ENCODE data around the gene CUBN.
A peak's percentile ranks its signal among the peaks of the same experiment; 100 is the strongest.

The CUBN gene

DNA sequence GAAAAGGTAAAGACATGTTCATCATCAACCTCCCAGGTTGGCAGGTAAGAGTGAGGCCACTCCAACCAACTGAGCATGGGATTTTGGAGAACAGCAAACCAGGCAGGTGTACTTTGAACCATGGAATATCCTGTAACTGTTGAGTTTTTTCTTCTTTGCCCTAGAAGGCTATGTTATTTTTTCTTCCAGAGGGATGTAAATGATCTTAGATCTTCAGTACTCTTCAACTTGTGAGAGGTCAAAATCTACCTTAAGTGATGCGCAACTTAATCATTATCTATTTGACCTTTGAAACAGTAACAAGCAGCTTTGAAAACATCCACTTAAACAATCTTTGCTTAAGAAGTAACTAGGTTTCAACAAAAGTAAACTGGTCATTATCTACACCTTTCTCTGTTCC is at the start of gene CUBN:
TSS of gene CUBN (minus strand) at position 71 of the 400 bp plus-strand sequence. CDS start at position 25, 46 bp downstream.
- FAIRE-seq = no peak
- no peak for DNase-seq (ENCODE audit: insufficient read length, low spot score)

DNA sequence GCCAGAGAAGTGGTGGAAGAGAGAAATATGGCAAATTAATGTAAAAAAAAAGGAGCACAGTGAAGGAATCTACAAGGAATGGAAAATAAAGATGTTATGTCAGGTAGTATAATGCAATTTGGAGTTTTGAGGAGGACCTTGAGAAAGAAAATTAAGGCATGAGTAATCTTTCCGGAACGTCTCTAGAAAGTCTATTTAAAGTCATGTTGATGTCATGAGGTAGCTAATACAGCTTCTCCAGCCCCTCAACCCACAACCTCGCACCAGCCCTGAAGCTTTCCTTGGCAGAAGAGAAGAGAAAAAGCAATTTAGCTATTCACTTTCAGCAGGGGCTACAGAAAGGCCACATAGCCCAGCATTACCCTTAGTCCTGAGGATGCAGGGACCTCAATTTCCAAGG is 49.4 kb upstream of the CUBN start:
- DNase-seq (ENCODE audit: insufficient read length, low spot score) = no peak
- FAIRE-seq = no peak

DNA sequence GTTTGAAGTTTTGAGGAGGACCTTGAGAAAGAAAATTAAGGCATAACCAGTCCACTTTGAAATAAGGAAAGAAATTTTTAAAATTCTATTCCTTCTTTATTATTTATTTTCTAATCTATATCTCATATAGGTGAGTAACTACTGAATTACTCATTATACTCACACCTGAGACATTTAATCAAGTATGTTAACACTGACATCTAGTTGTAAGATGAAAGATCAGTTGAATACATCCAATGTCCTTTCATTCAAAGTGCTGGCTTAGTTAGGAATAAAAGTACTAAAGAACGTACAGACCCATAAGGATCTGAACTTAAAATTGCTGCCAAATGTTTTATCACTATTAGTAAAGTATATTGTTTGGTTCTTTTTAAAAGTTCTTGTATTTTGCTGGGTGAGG is 48.4 kb upstream of the CUBN start:
- no peak for FAIRE-seq
- no peak for DNase-seq (ENCODE audit: insufficient read length, low spot score)

DNA sequence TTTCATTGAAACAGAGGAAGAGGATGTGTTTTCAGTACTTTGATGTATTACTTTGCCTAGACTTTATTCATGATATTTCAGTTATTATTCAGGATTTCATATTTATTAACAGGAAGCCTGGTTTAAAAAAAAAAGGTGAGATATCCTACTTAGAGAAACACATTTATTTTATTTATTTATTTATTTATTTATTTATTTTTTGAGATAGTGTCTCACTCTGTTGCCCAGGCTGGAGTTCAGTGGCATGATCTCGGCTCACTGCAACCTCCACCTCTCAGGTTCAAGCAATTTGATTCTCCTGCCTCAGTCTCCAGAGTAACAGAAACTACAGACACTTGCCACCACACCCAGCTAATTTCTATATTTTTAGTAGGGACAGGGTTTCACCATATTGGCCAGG is 47.4 kb upstream of the CUBN start:
- no peak for FAIRE-seq
- no peak for DNase-seq (ENCODE audit: insufficient read length, low spot score)

DNA sequence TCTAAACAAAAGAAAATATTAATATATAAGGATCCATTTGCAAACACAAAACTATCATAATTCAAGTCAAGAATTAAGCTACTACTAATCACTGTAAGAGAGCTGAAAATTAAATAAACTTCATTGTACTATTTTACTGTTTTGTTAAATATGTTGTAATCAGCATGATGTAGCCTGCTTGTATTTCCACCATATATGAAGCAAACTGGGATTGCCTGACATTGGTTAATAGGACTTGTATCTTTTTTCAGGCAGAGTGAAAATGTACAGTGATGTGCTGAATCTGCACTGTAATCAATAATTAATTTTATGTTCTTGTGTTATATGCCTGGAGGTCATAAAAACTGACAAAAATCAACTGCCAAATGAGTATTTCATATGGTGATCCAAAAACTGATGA is 46.5 kb upstream of the CUBN start:
- no peak for DNase-seq (ENCODE audit: insufficient read length, low spot score)
- FAIRE-seq = no peak

DNA sequence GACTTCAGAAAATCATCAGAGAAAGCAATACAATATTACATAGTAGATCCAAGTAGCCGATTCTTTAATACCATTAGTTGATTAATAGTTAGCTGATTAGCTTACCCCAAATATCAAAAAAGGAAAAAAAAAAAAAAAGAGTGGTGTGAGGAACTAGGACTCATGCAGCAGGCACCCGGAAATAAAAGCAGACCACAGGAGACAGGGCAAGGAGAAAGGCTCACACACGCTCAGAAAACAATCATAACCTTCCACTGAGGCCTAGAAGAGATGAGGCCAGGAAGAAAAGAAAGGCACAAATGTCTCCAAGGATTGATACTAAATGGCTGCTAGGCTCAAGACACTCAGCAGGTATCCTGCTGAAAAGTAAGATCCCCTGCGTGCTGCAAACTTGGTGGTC is 45.9 kb upstream of the CUBN start:
- no peak for FAIRE-seq
- no peak for DNase-seq (ENCODE audit: insufficient read length, low spot score)

DNA sequence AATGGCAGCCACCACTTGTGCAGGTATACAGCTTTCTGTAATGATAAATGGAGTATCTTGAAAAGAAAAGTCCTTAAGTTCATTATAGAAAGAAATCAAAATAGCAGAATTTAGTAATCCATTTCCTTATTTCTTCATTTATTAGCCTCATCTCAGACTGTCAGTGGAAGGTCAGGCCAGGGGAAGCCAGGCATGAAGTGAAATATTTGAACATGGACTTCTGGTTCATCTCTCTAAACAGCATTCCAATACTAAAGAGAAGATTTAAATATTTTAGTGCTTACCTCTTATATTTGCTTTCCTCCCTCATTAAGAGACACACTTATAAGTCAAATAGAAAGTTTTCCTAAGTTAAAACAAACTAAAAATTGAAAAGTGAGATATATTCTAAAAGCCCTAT is 45.0 kb upstream of the CUBN start:
- DNase-seq (ENCODE audit: insufficient read length, low spot score) (no peak), FAIRE-seq (no peak)

DNA sequence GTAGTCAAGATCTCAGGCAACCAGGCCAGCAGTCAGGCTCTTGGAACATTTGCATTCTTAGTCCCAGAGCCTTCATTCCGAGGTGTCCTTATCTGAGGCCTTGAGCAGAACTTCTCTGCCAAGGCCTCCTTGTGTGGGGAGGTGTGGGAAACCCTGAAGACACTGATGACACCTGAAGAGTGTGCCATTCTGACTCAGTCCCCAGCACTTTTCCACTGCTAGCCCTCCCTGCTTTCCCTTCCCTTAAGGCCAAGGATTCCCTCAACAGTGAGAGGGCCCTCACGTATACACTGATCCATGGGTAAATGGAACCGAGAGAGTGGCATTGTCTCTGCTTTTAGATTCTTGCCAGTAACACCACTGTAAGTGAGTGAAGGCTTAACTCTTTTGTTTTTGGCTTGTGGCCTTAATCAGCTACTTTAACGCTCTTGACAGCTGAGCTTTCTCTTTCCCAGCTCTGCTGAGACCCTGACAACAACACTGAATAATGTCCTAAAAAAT is 41.6 kb upstream of the CUBN start:
- no peak for DNase-seq (ENCODE audit: insufficient read length, low spot score)

DNA sequence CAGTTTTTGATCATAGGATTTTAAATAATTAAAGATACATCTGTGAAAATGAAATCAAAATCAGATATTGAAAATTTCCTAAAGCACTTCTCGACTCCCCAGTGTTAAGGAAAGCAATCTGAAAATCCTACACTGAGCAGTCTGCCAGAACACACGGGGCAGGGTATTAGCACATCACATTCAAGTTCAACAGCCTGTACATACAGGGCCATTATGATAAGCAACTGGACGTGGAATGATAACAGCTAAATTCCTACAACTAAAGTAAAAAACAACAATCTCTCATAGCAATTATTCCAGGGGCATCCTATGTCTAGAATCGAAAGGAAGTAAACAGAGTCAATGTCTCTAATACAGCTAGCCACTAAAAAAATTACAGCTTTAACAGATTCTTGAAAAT is 40.2 kb upstream of the CUBN start:
- DNase-seq (ENCODE audit: insufficient read length, low spot score) = no peak
- no peak for FAIRE-seq

More for the DNA sequence above, 41.6 kb upstream of the CUBN start:
- FAIRE-seq = no peak

DNA sequence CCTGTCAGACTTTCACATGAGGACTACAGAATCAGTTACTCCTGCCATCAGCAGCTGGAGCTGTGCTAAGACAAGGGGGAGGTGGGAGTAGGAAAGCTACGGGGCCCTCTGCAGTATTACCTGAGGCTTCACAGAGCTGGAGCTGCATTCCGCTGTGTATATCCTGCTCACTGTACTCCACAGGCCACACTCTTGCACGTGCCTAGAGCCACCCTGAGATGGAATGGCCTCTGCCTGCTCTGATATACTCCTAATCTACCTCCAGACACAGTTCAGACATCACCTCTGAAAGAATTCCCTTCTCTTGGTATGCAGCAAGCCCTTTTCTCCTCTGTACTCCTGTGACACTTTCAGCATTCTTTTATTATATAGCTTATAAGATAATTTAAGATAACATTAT is 37.1 kb upstream of the CUBN start:
- no peak for DNase-seq (ENCODE audit: insufficient read length, low spot score)
- no peak for FAIRE-seq

DNA sequence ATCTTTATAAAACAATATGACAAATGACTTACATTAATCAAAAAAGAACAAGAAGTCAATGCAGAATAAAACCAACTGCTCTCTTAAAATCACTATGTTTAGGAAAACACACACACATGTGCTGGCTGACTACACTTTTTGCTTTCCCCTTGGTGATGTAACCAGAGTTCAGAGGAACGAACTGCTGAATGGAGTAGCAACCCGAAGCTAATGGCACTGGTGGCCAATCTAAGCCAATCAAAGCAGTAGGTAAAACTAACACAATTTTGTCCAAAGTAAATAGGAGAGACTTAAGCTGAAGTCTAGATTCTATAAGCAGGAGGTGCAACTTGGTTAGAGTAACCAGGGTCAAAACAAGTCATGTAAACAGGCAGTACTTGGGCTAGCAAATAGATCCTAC is 33.2 kb upstream of the CUBN start:
- DNase-seq (ENCODE audit: insufficient read length, low spot score) (no peak), FAIRE-seq (no peak)

DNA sequence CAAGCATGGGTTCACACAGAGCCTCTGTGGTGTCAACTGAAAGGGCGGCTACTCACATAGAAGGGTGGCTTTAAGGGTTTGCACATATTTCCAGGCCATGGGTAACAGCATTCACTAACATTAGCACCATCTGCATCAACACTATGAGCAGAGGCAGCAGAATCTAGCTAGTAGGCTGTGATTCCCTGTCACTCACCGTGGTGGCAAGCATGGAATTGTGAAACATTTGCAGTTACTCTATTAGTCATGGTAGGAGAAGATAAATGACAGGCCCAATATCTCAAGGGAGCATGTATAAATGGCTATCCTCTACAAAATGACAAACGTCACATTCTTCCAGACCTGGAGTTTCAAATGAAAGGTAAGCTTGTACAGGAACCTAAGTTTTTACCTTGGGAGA is 32.2 kb upstream of the CUBN start:
- DNase-seq (ENCODE audit: insufficient read length, low spot score) (no peak), FAIRE-seq (peak; percentile 26)

DNA sequence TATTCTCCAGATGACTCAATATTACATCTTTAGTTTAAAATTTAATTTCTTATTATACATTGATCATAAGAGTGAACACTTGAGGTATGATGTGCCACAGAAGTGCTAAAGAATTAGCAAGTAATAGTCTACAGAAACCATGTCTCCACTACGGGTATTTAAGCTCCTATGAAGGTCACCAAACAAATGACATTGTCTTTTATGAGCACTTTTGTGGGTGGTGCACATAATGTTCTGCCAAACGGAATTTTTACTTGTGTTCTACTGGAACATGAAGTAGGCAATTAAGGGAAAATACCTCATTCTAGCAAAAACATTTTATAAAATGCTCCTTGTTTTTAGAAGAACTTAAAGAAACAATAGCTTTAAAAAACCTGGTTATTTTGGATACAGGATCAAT is 27.4 kb upstream of the CUBN start:
- FAIRE-seq (no peak), DNase-seq (ENCODE audit: insufficient read length, low spot score) (no peak)

DNA sequence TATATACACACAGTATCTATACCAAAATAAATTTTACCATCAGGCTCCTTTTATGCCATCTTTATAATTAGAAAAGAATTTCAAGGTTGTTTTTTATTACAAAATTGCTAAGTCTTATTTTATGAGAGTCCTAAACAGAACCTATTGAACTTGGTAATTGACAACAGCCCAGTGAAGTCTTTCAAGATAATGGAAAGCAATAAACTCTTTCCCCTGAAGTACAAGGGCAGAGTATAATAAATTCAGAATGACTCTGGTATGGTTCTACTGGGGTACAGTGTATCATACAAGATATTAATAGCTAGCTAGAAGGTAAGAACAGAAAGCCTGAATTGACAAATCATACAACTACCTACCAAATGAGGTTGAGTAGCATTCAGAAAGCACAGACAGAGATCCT is 26.2 kb upstream of the CUBN start:
- DNase-seq (ENCODE audit: insufficient read length, low spot score) (no peak), FAIRE-seq (no peak)

DNA sequence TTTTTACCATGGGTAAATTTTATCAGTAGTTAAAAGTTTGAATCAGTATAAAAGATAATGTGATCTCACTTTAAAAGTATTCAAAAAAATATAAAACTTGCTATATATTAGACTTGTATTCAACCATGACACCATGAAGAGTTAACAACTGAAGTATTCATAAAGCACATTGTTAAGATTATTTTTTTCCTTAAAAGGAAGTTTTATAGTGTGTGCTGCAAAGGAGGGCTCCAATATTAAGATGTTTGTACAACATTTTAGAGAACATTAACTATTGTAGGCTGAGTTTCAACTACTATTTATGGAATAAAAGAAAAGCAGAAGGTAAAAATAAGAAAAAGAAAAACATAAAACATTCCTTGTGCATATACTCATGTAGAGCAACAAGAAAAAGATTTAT is 24.5 kb upstream of the CUBN start:
- FAIRE-seq (no peak), DNase-seq (ENCODE audit: insufficient read length, low spot score) (no peak)

DNA sequence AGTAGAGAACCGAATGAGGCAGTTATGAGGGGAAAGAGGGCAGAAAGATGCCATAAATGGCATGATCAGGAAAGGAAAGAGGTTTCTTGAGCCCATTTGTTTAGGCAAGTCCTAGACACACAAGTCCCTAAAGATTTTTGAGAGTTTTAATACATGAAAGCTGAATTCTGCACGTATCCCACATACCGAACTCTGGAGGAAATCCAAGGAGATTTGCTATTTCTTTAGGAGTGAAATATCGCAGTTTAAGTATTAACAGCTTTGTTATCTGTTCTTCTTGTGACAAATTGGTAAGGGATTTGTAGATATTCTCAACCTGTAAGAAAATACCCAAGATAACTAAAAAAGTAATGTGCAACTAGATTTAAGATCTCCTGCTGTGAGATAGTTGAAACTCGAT is 23.7 kb upstream of the CUBN start:
- DNase-seq (ENCODE audit: insufficient read length, low spot score) (no peak), FAIRE-seq (no peak)

DNA sequence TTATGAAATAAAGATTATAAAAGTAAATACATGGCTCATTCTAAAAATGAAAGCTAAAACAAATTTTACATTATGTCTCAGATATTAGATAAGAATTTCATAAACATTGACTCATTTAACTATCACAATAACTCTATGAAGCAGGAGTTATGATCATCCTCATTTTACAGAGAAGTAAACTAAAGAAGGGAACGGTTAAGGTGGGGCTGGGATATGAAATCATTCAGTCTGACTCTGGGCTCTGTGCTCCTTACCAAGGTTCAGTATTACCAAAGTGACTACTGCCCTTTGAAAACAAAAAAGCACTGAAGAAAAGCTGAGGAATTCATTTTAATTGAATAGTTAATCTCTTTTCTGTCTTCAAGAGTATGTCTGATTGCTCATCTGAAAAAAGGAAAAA is 22.1 kb upstream of the CUBN start:
- no peak for FAIRE-seq
- no peak for DNase-seq (ENCODE audit: insufficient read length, low spot score)

DNA sequence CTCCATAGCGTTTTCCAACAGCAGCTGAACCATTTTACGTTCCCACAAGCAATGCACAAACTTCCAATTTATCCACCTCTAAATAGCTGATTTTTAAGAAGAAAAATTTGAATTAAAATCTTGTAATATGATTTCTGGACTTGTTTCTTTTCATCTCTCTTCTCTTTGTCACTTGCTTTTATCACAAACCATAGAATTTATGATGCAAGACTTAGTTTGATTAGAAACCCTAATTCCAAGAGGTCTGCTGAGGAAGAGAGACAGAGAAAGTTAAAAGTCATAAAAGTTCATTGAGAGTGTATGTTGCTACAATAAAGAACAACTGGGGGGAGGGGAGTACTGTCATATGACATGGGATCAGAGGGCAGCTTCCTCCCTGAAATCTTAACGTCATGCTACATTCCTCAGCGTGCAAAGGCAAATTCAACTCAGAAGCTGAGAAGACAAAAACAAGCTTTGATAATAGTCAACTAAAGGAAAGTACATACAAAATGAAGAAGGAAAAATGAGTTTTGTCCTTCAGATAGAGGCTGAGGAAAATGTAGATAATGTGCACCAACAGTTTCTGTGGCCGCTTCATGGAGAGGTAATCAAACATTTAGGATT is 18.4 kb upstream of the CUBN start:
- DNase-seq (ENCODE audit: insufficient read length, low spot score) (no peak), FAIRE-seq (no peak)

DNA sequence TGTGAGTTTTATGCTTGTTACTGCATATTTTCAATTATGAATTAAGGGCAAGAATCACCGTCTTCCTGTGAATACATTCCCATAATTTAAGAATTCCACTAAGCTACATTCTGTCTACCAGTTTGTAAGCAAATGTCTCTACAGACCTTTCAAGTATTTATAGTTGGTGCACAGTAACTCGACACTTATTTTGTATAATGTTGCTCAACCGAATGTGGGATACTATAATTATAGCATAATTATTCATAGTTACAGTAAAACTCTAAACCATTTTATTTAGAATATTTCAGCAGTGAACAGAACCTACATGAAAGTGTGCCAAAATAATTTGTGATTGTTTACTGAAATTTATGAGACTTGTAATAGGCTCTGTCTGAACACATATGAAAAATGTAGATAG is 17.3 kb upstream of the CUBN start:
- no peak for DNase-seq (ENCODE audit: insufficient read length, low spot score)
- FAIRE-seq = no peak

DNA sequence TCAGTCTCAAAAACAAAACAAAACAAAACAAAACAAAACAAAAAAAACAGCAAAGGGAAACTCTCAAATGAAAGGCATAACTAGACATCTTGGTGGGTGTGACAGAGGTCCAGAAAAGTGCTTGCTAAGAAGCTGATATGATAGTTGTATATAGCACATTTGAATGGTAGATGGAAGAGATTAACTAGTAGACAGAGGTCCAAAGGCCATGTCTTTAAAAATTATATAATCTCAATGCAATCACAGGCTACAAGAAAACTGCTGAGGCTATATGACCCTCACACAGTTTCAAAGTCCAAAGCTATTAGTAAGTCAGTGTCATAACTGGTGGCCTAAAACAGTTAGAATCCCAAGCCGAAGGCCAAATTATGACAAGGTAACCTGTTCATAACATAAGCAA is 15.6 kb upstream of the CUBN start:
- FAIRE-seq = no peak
- DNase-seq (ENCODE audit: insufficient read length, low spot score) = no peak

DNA sequence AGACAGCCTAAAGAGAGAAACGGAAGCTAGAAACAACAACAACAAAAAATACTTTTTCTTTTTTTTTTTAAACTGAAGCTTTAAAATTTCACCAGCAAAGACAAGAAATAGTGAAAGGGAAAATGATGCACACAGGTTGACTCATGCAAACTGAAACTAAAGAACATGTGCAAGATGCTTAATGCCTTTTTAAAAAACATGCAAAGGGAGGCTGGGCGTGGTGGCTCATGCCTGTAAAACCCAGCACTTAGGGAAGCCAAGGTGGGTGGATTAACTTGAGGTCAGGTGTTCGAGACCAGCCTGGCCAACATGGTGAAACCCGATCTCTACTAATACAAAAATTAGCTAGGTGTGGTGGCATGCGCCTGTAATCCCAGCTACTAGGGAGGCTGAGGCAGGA is 15.1 kb upstream of the CUBN start:
- DNase-seq (ENCODE audit: insufficient read length, low spot score) = no peak
- no peak for FAIRE-seq

DNA sequence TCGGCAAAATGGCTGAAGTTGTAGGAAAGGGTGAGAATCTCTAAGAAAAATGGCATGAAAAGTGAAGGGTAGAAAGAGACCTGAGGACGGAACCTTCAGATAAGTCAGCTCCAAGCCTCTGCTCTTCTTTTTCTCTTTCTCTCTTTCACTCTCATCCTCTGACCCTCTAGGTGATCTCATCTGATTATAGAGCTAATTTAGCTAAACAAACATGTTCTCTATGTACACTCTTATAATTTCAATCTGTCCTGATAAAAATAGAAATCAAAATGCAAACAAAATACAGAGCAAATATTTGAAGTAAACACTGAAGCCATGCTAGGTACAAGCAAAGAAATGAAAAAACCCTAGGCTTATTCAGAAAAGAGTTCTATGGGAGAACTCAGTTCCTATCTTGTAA is 14.4 kb upstream of the CUBN start:
- DNase-seq (ENCODE audit: insufficient read length, low spot score) (no peak), FAIRE-seq (no peak)

DNA sequence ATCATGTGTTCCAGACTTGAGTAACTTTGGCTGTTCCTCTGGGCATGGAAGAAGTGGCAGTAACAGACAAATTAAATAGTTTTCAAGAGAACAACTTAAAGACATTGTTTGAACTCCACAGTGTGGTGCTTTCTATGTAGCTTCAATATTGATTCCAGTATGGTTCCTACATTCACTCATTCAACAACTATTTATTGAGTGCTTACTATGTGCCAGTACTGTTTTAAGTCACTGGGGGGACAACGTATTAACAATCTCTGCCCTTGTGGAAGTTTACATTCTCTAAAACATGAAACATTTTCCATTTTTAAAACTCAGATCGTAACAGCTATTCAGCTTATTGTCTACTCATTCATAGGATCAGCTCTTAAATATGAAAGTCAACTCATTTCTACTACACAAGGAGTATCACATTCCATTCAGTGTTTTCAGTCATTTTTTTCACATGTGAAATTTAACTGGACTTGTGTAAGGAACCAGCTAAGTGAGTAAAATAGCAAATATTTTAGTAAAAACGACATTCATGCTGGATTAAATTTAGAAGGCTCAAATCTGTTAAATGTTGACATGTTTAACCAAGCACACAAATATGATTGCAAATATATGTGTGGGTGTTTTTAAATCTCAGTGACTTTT is 13.6 kb upstream of the CUBN start:
- FAIRE-seq (no peak), DNase-seq (ENCODE audit: insufficient read length, low spot score) (no peak)
